Prostate gland (tissue), 2 donors: Measurements from ENCODE around the gene HELB. TPM values are rescaled to one million over a fixed set of nuclear protein-coding genes. Genes with fewer than 3 reads are reported as not detected.
A peak's percentile ranks its signal among the peaks of the same experiment; 100 is the strongest.

Experiments used
- DNase-seq: peaks from one replicate; pipeline ENCODE4 v3.0.0-alpha.2; 2019; ENCODE audit warnings: low spot score
- H3K27ac ChIP-seq, 2 donors: fragments of 200-600 bp; sonication (generic); 2 replicates each; pipeline ENCODE4 v1.5.1; 2017 to 2019
- H3K27me3 ChIP-seq: fragments of 200-600 bp; sonication (generic); replicated peaks from 2 replicates; pipeline ENCODE4 v1.5.1; 2019; ENCODE audit not compliant: insufficient read depth
- H3K36me3 ChIP-seq, 2 donors: fragments of 200-600 bp; sonication (generic); 1 replicate in 1 of 2; 2 replicates in 1 of 2; pipeline versions ENCODE4 v1.5.1 to v1.8.1; 2017 to 2019
- H3K4me1 ChIP-seq: fragments of 200-600 bp; sonication (generic); replicated peaks from 2 replicates; pipeline ENCODE4 v1.5.1; 2019
- H3K4me3 ChIP-seq, 2 donors: fragments of 200-600 bp; sonication (generic); 2 replicates each; pipeline ENCODE4 v1.5.1; 2017 to 2019
- H3K9me3 ChIP-seq: fragments of 200-600 bp; sonication (generic); 2 replicates; pipeline ENCODE4 v1.5.1; 2017
- CTCF ChIP-seq, 4 experiments: fragments of 200-600 bp in 2 of 4; fragments of 450-650 bp in 2 of 4; sonication (generic) in 2 of 4; IDR thresholded peaks; 1 replicate in 3 of 4; 2 replicates in 1 of 4; pipeline ENCODE4 v1.5.1; 2016 to 2019; ENCODE audit warnings: antibody characterized with exemption in 4 of 4, mild to moderate bottlenecking in 2 of 4, moderate library complexity in 2 of 4
- POLR2A ChIP-seq: fragments of 450-650 bp; IDR thresholded peaks from one replicate; pipeline ENCODE4 v1.6.1; 2016; ENCODE audit warnings: antibody characterized with exemption, mild to moderate bottlenecking
- POLR2AphosphoS5 ChIP-seq: sonication (generic); formaldehyde crosslinking; IDR thresholded peaks from one replicate; pipeline ENCODE4 v1.6.1; 2017; ENCODE audit warnings: antibody characterized with exemption
- WGBS: methylation state at CpG from one replicate; pipeline ENCODE4 v1.1.5; 2018; 5-methylcytosine and 5-hydroxymethylcytosine counted together
- intact Hi-C: fragments of 100-400 bp; cut with DNase I; formaldehyde crosslinking; loops from one replicate; pipeline ENCODE4 v1.14.2; 2022
- total RNA-seq, 2 donors: library from RNA; depleted of rRNA; stranded (reverse); fragments of >200 nt; gene quantifications; one replicate each; pipeline ENCODE4 v1.1.0, GENCODE V29; 2016

Gene HELB
- 1 to 10 TPM; 2.7 to 4.1 TPM for total RNA-seq

GRCh38 chr12:66301944-66302826 lies at the start of gene HELB:
HELB (plus strand) TSS chr12:66302493; CDS start chr12:66302604, 111 bp downstream.
- peak; percentile 98 for DNase-seq
- Histone ChIP-seq H3K27ac (peak within 1 kb of the TSS; percentile 71 to 87), H3K4me3 (peak within 1 kb of the TSS; percentile 57 to 68), H3K27me3 (no peaks in the 10 kb centered on the region), H3K4me1 (no peaks in the 10 kb centered on the region), H3K9me3 (no peaks in the 10 kb centered on the region), H3K36me3 (no peaks in the 10 kb centered on the region)
- TF ChIP-seq CTCF (IDR thresholded peaks at IDR 0.05) (peak in 2 of 4 experiments; percentile 6 to 27), POLR2AphosphoS5 (peak; percentile 94), POLR2A (peak; percentile 58)
- intact Hi-C loops = loop anchor here (10.0 kb wide), 1 partner anchor 157 kb away; no protein-coding TSS in a partner anchor
- WGBS = 0% methylated on average over 45 of the region's 45 CpGs

- Histone ChIP-seq H3K36me3 (no peaks in the 10 kb centered on the region), H3K4me3 (no peak overlapping the region), H3K4me1 (no peaks in the 10 kb centered on the region), H3K27me3 (no peaks in the 10 kb centered on the region), H3K27ac (no peak overlapping the region), H3K9me3 (no peaks in the 10 kb centered on the region)
- intact Hi-C loops = no loop called here
- no peak for TF ChIP-seq CTCF (IDR thresholded peaks at IDR 0.05)
- TF ChIP-seq POLR2AphosphoS5 = no peak
- TF ChIP-seq POLR2A = no peak
- WGBS = 83% methylated on average over 2 of the region's 2 CpGs
- DNase-seq = no peak
Measured at GRCh38 chr12:66252771-66253170, 49.5 kb upstream of the HELB start.

- TF ChIP-seq POLR2A (no peak), POLR2AphosphoS5 (no peak), CTCF (IDR thresholded peaks at IDR 0.05) (no peak)
- DNase-seq = no peak
- no peak overlapping the region for H3K27ac ChIP-seq
- intact Hi-C loops = no loop called here
- no peaks in the 10 kb centered on the region for H3K4me1 ChIP-seq
- no peaks in the 10 kb centered on the region for H3K27me3 ChIP-seq
- H3K4me3 ChIP-seq = no peak overlapping the region
- no peaks in the 10 kb centered on the region for H3K36me3 ChIP-seq
- H3K9me3 ChIP-seq = no peaks in the 10 kb centered on the region
Measured at GRCh38 chr12:66255737-66256136, 46.6 kb upstream of the HELB start.

- no peaks in the 10 kb centered on the region for H3K27me3 ChIP-seq
- H3K4me3 ChIP-seq = no peak overlapping the region
- H3K36me3 ChIP-seq = no peaks in the 10 kb centered on the region
- no peak for DNase-seq
- WGBS = 52% methylated on average over 3 of the region's 3 CpGs
- H3K4me1 ChIP-seq = no peaks in the 10 kb centered on the region
- no peak overlapping the region for H3K27ac ChIP-seq
- TF ChIP-seq CTCF (IDR thresholded peaks at IDR 0.05) = no peak
- no peak for TF ChIP-seq POLR2AphosphoS5
- no peak for TF ChIP-seq POLR2A
- no peaks in the 10 kb centered on the region for H3K9me3 ChIP-seq
- intact Hi-C loops = no loop called here
Measured at GRCh38 chr12:66258011-66258410, 44.3 kb upstream of the HELB start.

- Histone ChIP-seq H3K27me3 (no peaks in the 10 kb centered on the region), H3K4me1 (no peaks in the 10 kb centered on the region), H3K4me3 (no peak overlapping the region), H3K27ac (no peak overlapping the region), H3K9me3 (no peaks in the 10 kb centered on the region), H3K36me3 (no peaks in the 10 kb centered on the region)
- DNase-seq = no peak
- TF ChIP-seq POLR2A (no peak), POLR2AphosphoS5 (no peak), CTCF (IDR thresholded peaks at IDR 0.05) (no peak)
- intact Hi-C loops = no loop called here
Measured at GRCh38 chr12:66262737-66263136, 39.6 kb upstream of the HELB start.
